Endothelial cell of umbilical vein (primary cell): ENCODE measurements around the gene RBM33. TPM values are rescaled to one million over a fixed set of nuclear protein-coding genes. Genes with fewer than 3 reads are reported as not detected.

Experiments used
- BruUV-seq: library from RNA; stranded (reverse); fragments of 400-500 nt; replicated peaks from 2 replicates; lab custom pipeline; 2021; lab: Mats Ljungman, UMichigan
- CTCF ChIA-PET: fragments of 300-600, 350-600 bp; sonication (Branson Sonifier 250); formaldehyde crosslinking; loops from one replicate; lab custom pipeline; 2021; ENCODE audit warnings: antibody characterized with exemption, inconsistent platforms; lab: Charles Lee
- POLR2A ChIA-PET: fragments of 300-600, 350-600 bp; sonication (Branson Sonifier 250); formaldehyde crosslinking; loops from one replicate; lab custom pipeline; 2021; ENCODE audit warnings: antibody characterized with exemption, inconsistent platforms; lab: Charles Lee
- DNase-seq: peaks from one replicate; pipeline ENCODE4 v3.0.0-alpha.2; 2011; ENCODE audit warnings: low read depth, low spot score
- FAIRE-seq: peaks from 2 replicates; lab custom pipeline; 2011; peaks lifted over from hg19 to GRCh38; lab: Jason Lieb, UNC
- H2AFZ ChIP-seq: 2 replicates; pipeline ENCODE4 v1.6.0; 2012; ENCODE audit warnings: low read depth, low read length, control low read depth, inconsistent platforms
- H3K27ac ChIP-seq: 2 replicates; pipeline ENCODE4 v1.5.1; 2011; ENCODE audit warnings: low read depth, mild to moderate bottlenecking, control low read depth, low read length, moderate library complexity; ENCODE audit not compliant: insufficient read depth
- H3K27me3 ChIP-seq, 2 experiments: 2 replicates each; pipeline versions ENCODE4 v1.6.0 to v1.6.1; 2011; ENCODE audit warnings: low read length in 2 of 2, mixed read lengths in 1 of 2; ENCODE audit not compliant: control insufficient read depth in 2 of 2, insufficient read depth in 2 of 2
- H3K36me3 ChIP-seq, 2 experiments: 2 replicates in 1 of 2; 3 replicates in 1 of 2; pipeline ENCODE4 v1.5.1; 2011; ENCODE audit warnings: low read length in 2 of 2, mild to moderate bottlenecking in 1 of 2, moderate library complexity in 1 of 2; ENCODE audit not compliant: control insufficient read depth in 2 of 2, insufficient read depth in 2 of 2; ENCODE audit errors: extremely low read depth in 1 of 2
- H3K4me1 ChIP-seq: 3 replicates; pipeline ENCODE4 v1.5.1; 2011; ENCODE audit warnings: mild to moderate bottlenecking, low read length; ENCODE audit not compliant: control insufficient read depth, insufficient read depth; ENCODE audit errors: extremely low read depth
- H3K4me2 ChIP-seq: 2 replicates; pipeline ENCODE4 v1.6.1; 2011; ENCODE audit warnings: low read length, control low read depth, mixed read lengths; ENCODE audit not compliant: insufficient read depth
- H3K4me3 ChIP-seq, 3 experiments: fragments of 200-600 bp in 1 of 3; sonication (generic), shearing (Covaris generic) in 1 of 3; replicated peaks in 1 of 3; 2 replicates each; pipeline ENCODE4 v1.5.1; 2011 to 2016; ENCODE audit warnings: control low read depth in 3 of 3, low read length in 3 of 3, mild to moderate bottlenecking in 2 of 3, inconsistent platforms in 1 of 3, low read depth in 1 of 3, moderate library complexity in 1 of 3; ENCODE audit not compliant: insufficient read depth in 1 of 3
- H3K79me2 ChIP-seq: 2 replicates; pipeline ENCODE4 v1.6.0; 2012; ENCODE audit warnings: low read length, inconsistent platforms; ENCODE audit not compliant: control insufficient read depth, insufficient read depth
- H3K9ac ChIP-seq: replicated peaks from 2 replicates; pipeline ENCODE3; 2011; ENCODE audit warnings: low read length, control low read depth; ENCODE audit not compliant: insufficient read depth; ENCODE audit errors: extremely low read depth
- H3K9me1 ChIP-seq: replicated peaks from 3 replicates; pipeline ENCODE4 v1.6.0; 2011; ENCODE audit warnings: mild to moderate bottlenecking, low read length; ENCODE audit not compliant: control insufficient read depth, insufficient read depth; ENCODE audit errors: extremely low read depth
- H3K9me3 ChIP-seq: replicated peaks from 2 replicates; pipeline ENCODE4 v1.5.1; 2012; ENCODE audit warnings: low read length, inconsistent platforms; ENCODE audit not compliant: control insufficient read depth, insufficient read depth
- H4K20me1 ChIP-seq: replicated peaks from 2 replicates; pipeline ENCODE3; 2011; ENCODE audit warnings: mild to moderate bottlenecking, low read length; ENCODE audit not compliant: control insufficient read depth, insufficient read depth; ENCODE audit errors: extremely low read depth
- CTCF ChIP-seq, 2 donors: IDR thresholded peaks; 1 replicate in 1 of 2; 2 replicates in 1 of 2; pipeline ENCODE4 v1.5.1; 2011; ENCODE audit warnings: low read length in 2 of 2, mild to moderate bottlenecking in 2 of 2, moderate library complexity in 2 of 2, control low read depth in 1 of 2, inconsistent platforms in 1 of 2, low read depth in 1 of 2; ENCODE audit not compliant: insufficient read depth in 1 of 2; ENCODE audit errors: extremely low read depth in 1 of 2
- EZH2 ChIP-seq: IDR thresholded peaks from 2 replicates; pipeline ENCODE4 v1.6.1; 2012; ENCODE audit warnings: borderline replicate concordance, low read depth, mild to moderate bottlenecking, moderate library complexity, low read length, inconsistent platforms; ENCODE audit not compliant: severe bottlenecking
- FOS ChIP-seq: IDR thresholded peaks from 2 replicates; pipeline ENCODE4 v1.6.1; 2011; ENCODE audit warnings: mild to moderate bottlenecking, low read length, moderate library complexity, borderline replicate concordance; ENCODE audit not compliant: insufficient read depth
- GATA2 ChIP-seq: IDR thresholded peaks from 2 replicates; pipeline ENCODE4 v1.7.0; 2011; ENCODE audit warnings: low read depth, mild to moderate bottlenecking, moderate library complexity, mixed read lengths, low read length; ENCODE audit not compliant: insufficient read length, insufficient read depth
- JUN ChIP-seq: IDR thresholded peaks from 2 replicates; pipeline ENCODE4 v1.6.1; 2011; ENCODE audit warnings: borderline replicate concordance, low read depth; ENCODE audit not compliant: insufficient read length, insufficient read depth
- MAX ChIP-seq: IDR thresholded peaks from 2 replicates; pipeline ENCODE4 v1.6.1; 2011; ENCODE audit not compliant: insufficient read depth, insufficient read length
- MYC ChIP-seq: IDR thresholded peaks from one replicate; pipeline ENCODE4 v1.6.1; 2011; ENCODE audit warnings: mild to moderate bottlenecking, low read depth, low read length
- POLR2A ChIP-seq: IDR thresholded peaks from 2 replicates; pipeline ENCODE4 v1.6.1; 2012; ENCODE audit warnings: low read depth, mild to moderate bottlenecking, control low read depth, low read length
- POLR2AphosphoS5 ChIP-seq: IDR thresholded peaks from 2 replicates; pipeline ENCODE4 v1.6.1; 2012; ENCODE audit warnings: low read depth, mild to moderate bottlenecking, control low read depth, low read length, moderate library complexity; ENCODE audit not compliant: insufficient read depth
- dilution Hi-C: fragments of 300-500 bp; cut with MboI; formaldehyde crosslinking; loops from one replicate; pipeline ENCODE4 v1.15.0; 2019; ENCODE audit warnings: low sequenced_read_pairs; ENCODE audit not compliant: extremely low pct_ligation_motif_present
- intact Hi-C: fragments of 100-400 bp; cut with micrococcal nuclease; formaldehyde crosslinking; loops from one replicate; pipeline ENCODE4 v1.10.0; 2022
- polyA plus RNA-seq, 4 experiments: library from polyadenylated mRNA; depleted of rRNA in 3 of 4; stranded (reverse) in 3 of 4; unstranded in 1 of 4; fragments of >200 nt; gene quantifications; 2 replicates each; pipeline versions ENCODE4 v1.2.1 to v1.2.3, GENCODE V29; 2011 to 2012; ENCODE audit warnings: missing spikeins in 1 of 4
- total RNA-seq: library from RNA; stranded (reverse); gene quantifications from 2 replicates; pipeline ENCODE4 v1.2.3, GENCODE V29; 2021

Gene RBM33
- total and polyA plus RNA-seq, 2 donors (not counting 3 experiments of a cell fraction or from before 2014, with no cell fraction given), result 16.2 to 68.2 TPM

GRCh38 chr7:155818154-155818819 is 173.8 kb downstream of the RBM33 start:
- POLR2A ChIA-PET, result no interaction called here
- Histone ChIP-seq H3K79me2 (no peaks in the 10 kb centered on the region), H4K20me1 (no peaks in the 10 kb centered on the region), H3K9me3 (no peaks in the 10 kb centered on the region), H3K9me1 (no peaks in the 10 kb centered on the region), H3K27me3 (peaks cover 8 to 14% of the 10 kb centered on the region in 2 experiments), H3K4me1 (peaks cover 3% of the 10 kb centered on the region), H3K36me3 (no peaks in the 10 kb centered on the region), H3K4me2 (no peak overlapping the region), H3K9ac (no peak overlapping the region), H3K27ac (no peak overlapping the region), H3K4me3 (no peak overlapping the region), H2AFZ (no peak overlapping the region)
- TF ChIP-seq FOS, result no peak
- no peak for TF ChIP-seq MAX
- no peak for TF ChIP-seq POLR2AphosphoS5
- TF ChIP-seq MYC, result no peak
- TF ChIP-seq POLR2A, result no peak
- no peak for TF ChIP-seq GATA2
- no peak for TF ChIP-seq EZH2
- no peak for TF ChIP-seq JUN
- no peak for TF ChIP-seq CTCF (IDR thresholded peaks at IDR 0.05; ENCODE audit: extremely low read depth in 1 of 2, insufficient read depth in 1 of 2, low read depth in 1 of 2, low read length in 2 of 2)
- no TSS peak for BruUV-seq
- no peak for DNase-seq
- CTCF ChIA-PET, result no interaction called here
- dilution Hi-C loops, result no loop called here
- FAIRE-seq, result no peak
- intact Hi-C loops, result no loop called here
